Measurements from ENCODE around the gene GRXCR1.

Gene GRXCR1

DNA sequence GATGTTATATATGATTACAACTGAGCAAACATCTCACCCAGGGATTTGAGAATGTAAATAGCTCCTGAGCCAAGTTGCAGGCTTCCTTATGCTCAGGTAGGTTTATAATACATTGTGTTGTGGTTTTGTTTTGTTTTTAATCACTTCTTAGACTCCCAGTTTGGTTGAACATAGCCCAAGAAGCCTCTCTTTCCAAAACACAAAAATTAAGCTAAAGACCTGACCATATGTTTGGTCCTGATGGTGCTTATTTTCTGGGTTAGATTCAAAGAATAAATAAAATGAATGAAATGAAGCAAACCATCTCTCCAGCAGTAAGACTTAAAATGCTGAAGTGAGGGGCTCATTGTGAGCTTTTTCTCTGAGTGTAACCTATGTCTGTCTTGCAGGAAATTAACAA lies 93.5 kb downstream of the GRXCR1 start:
- Histone ChIP-seq H3K4me1 (ENCODE audit: insufficient read depth, low read length, severe bottlenecking) (no peaks in the 10 kb centered on the region), H3K79me2 (ENCODE audit: insufficient read depth, low read length) (no peaks in the 10 kb centered on the region), H3F3A (ENCODE audit: insufficient read depth, low read length) (no peaks in the 10 kb centered on the region), H4K20me1 (ENCODE audit: insufficient read depth, low read length) (no peaks in the 10 kb centered on the region), H3K4me2 (ENCODE audit: low read length) (no peak overlapping the region), H3K27me3 (ENCODE audit: insufficient read depth, low read length) (no peaks in the 10 kb centered on the region), H2AFZ (ENCODE audit: low read length) (no peak overlapping the region), H3K36me3 (ENCODE audit: insufficient read depth, low read length) (no peaks in the 10 kb centered on the region), H3K9me3 (ENCODE audit: low read length) (no peaks in the 10 kb centered on the region), H3K9ac (ENCODE audit: low read length) (no peak overlapping the region), H3K27ac (ENCODE audit: low read depth, low read length, poor library complexity, severe bottlenecking) (no peak overlapping the region), H3K4me3 (ENCODE audit: low read depth, low read length, poor library complexity, severe bottlenecking) (no peak overlapping the region), H3K9me2 (ENCODE audit: low read depth, low read length) (no peaks in the 10 kb centered on the region)
- TF ChIP-seq, protein P1, sequence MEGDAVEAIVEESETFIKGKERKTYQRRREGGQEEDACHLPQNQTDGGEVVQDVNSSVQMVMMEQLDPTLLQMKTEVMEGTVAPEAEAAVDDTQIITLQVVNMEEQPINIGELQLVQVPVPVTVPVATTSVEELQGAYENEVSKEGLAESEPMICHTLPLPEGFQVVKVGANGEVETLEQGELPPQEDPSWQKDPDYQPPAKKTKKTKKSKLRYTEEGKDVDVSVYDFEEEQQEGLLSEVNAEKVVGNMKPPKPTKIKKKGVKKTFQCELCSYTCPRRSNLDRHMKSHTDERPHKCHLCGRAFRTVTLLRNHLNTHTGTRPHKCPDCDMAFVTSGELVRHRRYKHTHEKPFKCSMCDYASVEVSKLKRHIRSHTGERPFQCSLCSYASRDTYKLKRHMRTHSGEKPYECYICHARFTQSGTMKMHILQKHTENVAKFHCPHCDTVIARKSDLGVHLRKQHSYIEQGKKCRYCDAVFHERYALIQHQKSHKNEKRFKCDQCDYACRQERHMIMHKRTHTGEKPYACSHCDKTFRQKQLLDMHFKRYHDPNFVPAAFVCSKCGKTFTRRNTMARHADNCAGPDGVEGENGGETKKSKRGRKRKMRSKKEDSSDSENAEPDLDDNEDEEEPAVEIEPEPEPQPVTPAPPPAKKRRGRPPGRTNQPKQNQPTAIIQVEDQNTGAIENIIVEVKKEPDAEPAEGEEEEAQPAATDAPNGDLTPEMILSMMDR (IDR thresholded peaks at IDR 0.05; ENCODE audit: low read length) = no peak
- no peak for TF ChIP-seq EZH2 (IDR thresholded peaks at IDR 0.05; ENCODE audit: borderline replicate concordance, low read length)

DNA sequence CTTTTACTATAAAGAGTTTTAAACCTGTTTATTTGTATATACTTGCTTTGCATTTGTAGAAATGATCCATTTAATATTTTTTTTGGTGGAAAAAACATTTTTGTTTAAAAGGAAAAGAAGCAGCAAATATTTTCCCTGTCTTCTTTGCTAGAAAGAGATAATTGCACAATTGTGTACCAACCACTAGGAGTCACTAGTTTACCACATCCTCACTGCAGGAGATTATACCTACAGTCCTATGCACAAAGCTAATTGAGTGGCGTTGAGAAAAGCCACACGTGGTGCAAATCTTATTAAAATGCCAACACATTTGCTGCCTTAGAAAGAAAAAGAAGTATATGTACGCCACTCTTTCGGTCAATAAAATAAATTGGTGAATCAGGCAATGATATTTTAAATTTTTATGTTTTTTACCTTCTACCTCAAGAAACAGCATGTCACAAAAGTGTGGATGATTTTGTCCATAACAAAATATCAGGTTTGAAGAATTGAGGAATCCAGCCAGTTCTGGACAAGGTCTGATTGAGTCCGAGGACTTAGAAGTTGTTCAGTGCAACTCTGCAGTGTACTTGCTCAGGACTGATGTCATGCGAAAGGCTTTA lies 102.9 kb downstream of the GRXCR1 start:
- Histone ChIP-seq H3K27me3 (ENCODE audit: insufficient read depth, low read length) (no peaks in the 10 kb centered on the region), H3F3A (ENCODE audit: insufficient read depth, low read length) (no peaks in the 10 kb centered on the region), H3K9me3 (ENCODE audit: low read length) (no peaks in the 10 kb centered on the region), H3K4me1 (ENCODE audit: insufficient read depth, low read length, severe bottlenecking) (no peaks in the 10 kb centered on the region), H3K9me2 (ENCODE audit: low read depth, low read length) (no peaks in the 10 kb centered on the region), H3K79me2 (ENCODE audit: insufficient read depth, low read length) (no peaks in the 10 kb centered on the region), H3K27ac (ENCODE audit: low read depth, low read length, poor library complexity, severe bottlenecking) (no peak overlapping the region), H3K36me3 (ENCODE audit: insufficient read depth, low read length) (no peaks in the 10 kb centered on the region), H4K20me1 (ENCODE audit: insufficient read depth, low read length) (no peaks in the 10 kb centered on the region), H3K9ac (ENCODE audit: low read length) (no peak overlapping the region), H3K4me2 (ENCODE audit: low read length) (no peak overlapping the region), H3K4me3 (ENCODE audit: low read depth, low read length, poor library complexity, severe bottlenecking) (no peak overlapping the region), H2AFZ (ENCODE audit: low read length) (no peak overlapping the region)
- no peak for TF ChIP-seq EZH2 (IDR thresholded peaks at IDR 0.05; ENCODE audit: borderline replicate concordance, low read length)
- TF ChIP-seq, protein P1 (IDR thresholded peaks at IDR 0.05; ENCODE audit: low read length) = peak; percentile 75; the same call in 1 of the 2 replicates

DNA sequence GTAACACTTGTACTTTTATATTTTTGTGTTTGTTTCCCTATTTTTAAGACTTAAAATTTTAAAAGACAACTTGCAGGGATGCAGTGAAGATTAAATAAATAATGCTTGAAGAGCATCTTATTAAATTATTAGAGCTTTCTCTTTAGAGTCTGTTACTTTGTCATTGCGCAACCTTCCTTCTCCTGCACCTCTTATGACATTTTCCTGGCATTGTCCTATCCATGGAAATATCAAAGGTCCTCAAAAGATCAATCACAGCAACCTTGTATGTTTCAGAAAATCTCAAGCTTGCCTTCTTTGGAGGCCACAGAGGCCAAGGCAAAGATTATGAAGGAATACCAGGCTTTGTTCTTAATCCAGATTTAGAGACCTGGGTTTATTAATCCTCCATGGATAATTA lies 116.3 kb downstream of the GRXCR1 start:
- H3K27me3 ChIP-seq (ENCODE audit: insufficient read depth, low read length) = no peaks in the 10 kb centered on the region

More for the DNA sequence above, 116.3 kb downstream of the GRXCR1 start:
- H3K9ac ChIP-seq (ENCODE audit: low read length) = no peak overlapping the region
- H3K79me2 ChIP-seq (ENCODE audit: insufficient read depth, low read length) = no peaks in the 10 kb centered on the region
- no peaks in the 10 kb centered on the region for H3K9me2 ChIP-seq (ENCODE audit: low read depth, low read length)
- H3K27ac ChIP-seq (ENCODE audit: low read depth, low read length, poor library complexity, severe bottlenecking) = no peak overlapping the region
- no peaks in the 10 kb centered on the region for H3K9me3 ChIP-seq (ENCODE audit: low read length)
- no peaks in the 10 kb centered on the region for H3F3A ChIP-seq (ENCODE audit: insufficient read depth, low read length)
- H3K4me2 ChIP-seq (ENCODE audit: low read length) = no peak overlapping the region
- no peaks in the 10 kb centered on the region for H3K4me1 ChIP-seq (ENCODE audit: insufficient read depth, low read length, severe bottlenecking)
- H4K20me1 ChIP-seq (ENCODE audit: insufficient read depth, low read length) = no peaks in the 10 kb centered on the region
- H3K4me3 ChIP-seq (ENCODE audit: low read depth, low read length, poor library complexity, severe bottlenecking) = no peak overlapping the region
- TF ChIP-seq EZH2 (IDR thresholded peaks at IDR 0.05; ENCODE audit: borderline replicate concordance, low read length) = no peak
- TF ChIP-seq, protein P1 (IDR thresholded peaks at IDR 0.05; ENCODE audit: low read length) = no peak
- H3K36me3 ChIP-seq (ENCODE audit: insufficient read depth, low read length) = no peaks in the 10 kb centered on the region
- H2AFZ ChIP-seq (ENCODE audit: low read length) = no peak overlapping the region

Data from OCI-LY1 (cell line).